HPDE6-E6E7 (cell line): Measurements from ENCODE around the gene MLST8.
A peak's percentile ranks its signal among the peaks of the same experiment; 100 is the strongest.

Experiments
- DNase-seq: peaks from one replicate; pipeline ENCODE4 v3.0.0; 2011; ENCODE audit warnings: missing footprints; ENCODE audit errors: extremely low spot score

The MLST8 gene

GRCh38 chr16:2208308-2208707 is 3.1 kb downstream of the MLST8 start:
- DNase-seq: no peak

- DNase-seq: no peak
These were observed 3.5 kb downstream of the MLST8 start for GRCh38 chr16:2208772-2209171.

GRCh38 chr16:2209258-2210008 is 4.2 kb downstream of the MLST8 start:
- DNase-seq: no peak

GRCh38 chr16:2210009-2210332 is 4.7 kb downstream of the MLST8 start:
- no peak for DNase-seq

- DNase-seq: no peak
These were observed 5.4 kb downstream of the MLST8 start, which contains the start of gene BRICD5 for GRCh38 chr16:2210386-2211365. Gene BRICD5 (minus strand): TSS chr16:2210863. CDS start chr16:2210833, 30 bp downstream.

GRCh38 chr16:2211923-2212347 is 6.7 kb downstream of the MLST8 start:
- DNase-seq: no peak

GRCh38 chr16:2212362-2213324 is 7.4 kb downstream of the MLST8 start:
- no peak for DNase-seq

GRCh38 chr16:2213817-2214718 is 8.8 kb downstream of the MLST8 start:
- DNase-seq: no peak

GRCh38 chr16:2214719-2214968 is 9.4 kb downstream of the MLST8 start, which contains the start of gene PGP:
Gene PGP (minus strand): TSS chr16:2214840. CDS start chr16:2214777, 63 bp downstream.
- no peak for DNase-seq

- no peak for DNase-seq
These were observed 11.1 kb downstream of the MLST8 start for GRCh38 chr16:2216330-2216729.

GRCh38 chr16:2223221-2223941 is 18.1 kb downstream of the MLST8 start, which contains the start of gene E4F1:
Gene E4F1 (plus strand): TSS chr16:2223591. CDS start chr16:2223614, 23 bp downstream.
- DNase-seq: peak; percentile 99

GRCh38 chr16:2223942-2224486 is 18.8 kb downstream of the MLST8 start:
- DNase-seq: no peak

- no peak for DNase-seq
These were observed 21.1 kb downstream of the MLST8 start for GRCh38 chr16:2226245-2226793.

GRCh38 chr16:2226918-2227317 is 21.7 kb downstream of the MLST8 start:
- no peak for DNase-seq

- no peak for DNase-seq
These were observed 23.0 kb downstream of the MLST8 start for GRCh38 chr16:2228161-2228824.

GRCh38 chr16:2229091-2229490 is 23.8 kb downstream of the MLST8 start:
- DNase-seq: no peak

GRCh38 chr16:2229632-2230250 is 24.5 kb downstream of the MLST8 start:
- DNase-seq: no peak

GRCh38 chr16:2230376-2230775 is 25.1 kb downstream of the MLST8 start:
- no peak for DNase-seq
